ENCODE measurements around the gene AOPEP.
"Not testable (repeated sequence)": the region's sequence is repeated elsewhere in the genome, so short reads cannot be mapped to it uniquely, and the experiment has no call there.

AOPEP gene

DNA sequence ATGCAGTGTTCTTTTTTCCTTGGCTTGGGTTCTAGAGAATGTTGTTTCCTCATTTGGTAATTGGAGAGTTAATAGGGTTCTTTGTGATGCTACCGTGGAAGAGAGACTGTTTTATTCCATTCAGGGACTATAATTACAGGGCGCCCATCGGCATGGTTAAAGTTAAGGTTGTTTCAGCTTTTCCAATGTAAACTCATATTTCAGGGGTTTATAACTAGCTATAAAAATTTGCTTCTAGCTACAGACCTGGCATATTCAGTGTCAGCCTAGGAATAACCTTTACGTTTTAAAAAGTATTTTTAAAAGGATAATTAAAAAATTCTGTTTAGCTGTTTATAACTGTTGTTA lies 99.1 kb downstream of the AOPEP start:
- TF ChIP-seq, protein P1, sequence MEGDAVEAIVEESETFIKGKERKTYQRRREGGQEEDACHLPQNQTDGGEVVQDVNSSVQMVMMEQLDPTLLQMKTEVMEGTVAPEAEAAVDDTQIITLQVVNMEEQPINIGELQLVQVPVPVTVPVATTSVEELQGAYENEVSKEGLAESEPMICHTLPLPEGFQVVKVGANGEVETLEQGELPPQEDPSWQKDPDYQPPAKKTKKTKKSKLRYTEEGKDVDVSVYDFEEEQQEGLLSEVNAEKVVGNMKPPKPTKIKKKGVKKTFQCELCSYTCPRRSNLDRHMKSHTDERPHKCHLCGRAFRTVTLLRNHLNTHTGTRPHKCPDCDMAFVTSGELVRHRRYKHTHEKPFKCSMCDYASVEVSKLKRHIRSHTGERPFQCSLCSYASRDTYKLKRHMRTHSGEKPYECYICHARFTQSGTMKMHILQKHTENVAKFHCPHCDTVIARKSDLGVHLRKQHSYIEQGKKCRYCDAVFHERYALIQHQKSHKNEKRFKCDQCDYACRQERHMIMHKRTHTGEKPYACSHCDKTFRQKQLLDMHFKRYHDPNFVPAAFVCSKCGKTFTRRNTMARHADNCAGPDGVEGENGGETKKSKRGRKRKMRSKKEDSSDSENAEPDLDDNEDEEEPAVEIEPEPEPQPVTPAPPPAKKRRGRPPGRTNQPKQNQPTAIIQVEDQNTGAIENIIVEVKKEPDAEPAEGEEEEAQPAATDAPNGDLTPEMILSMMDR (IDR thresholded peaks at IDR 0.05; ENCODE audit: extremely low read depth, insufficient read depth, missing control alignments) = no peak
- in situ Hi-C loops (cut with MboI; ENCODE audit: low pct_unique_long_range_greater_than_20kb, low sequenced_read_pairs, unreplicated experiment) = no loop called here
- no peak for DNase-seq (ENCODE audit: low spot score)

DNA sequence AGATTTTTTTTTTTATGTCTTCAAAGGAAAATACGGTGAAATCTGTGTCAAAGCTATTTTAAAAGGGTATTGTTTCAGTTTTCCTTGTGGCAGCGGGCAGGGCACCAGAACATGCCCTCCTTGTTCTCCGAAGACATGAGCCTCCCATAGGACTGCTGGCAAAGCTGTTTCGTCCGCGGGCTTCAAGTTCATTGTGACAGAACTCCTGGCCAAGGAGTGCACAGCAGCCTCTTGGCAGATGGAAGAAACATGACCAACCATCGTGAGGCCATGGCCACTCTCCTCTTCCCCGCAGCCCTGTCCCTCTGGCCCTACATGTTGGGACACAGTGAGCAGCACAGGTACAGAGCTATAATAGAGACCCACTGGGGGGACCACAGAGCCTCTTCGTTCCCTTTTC lies 99.5 kb downstream of the AOPEP start:
- in situ Hi-C loops (cut with MboI; ENCODE audit: low pct_unique_long_range_greater_than_20kb, low sequenced_read_pairs, unreplicated experiment) = no loop called here
- no peak for DNase-seq (ENCODE audit: low spot score)
- TF ChIP-seq, protein P1 (IDR thresholded peaks at IDR 0.05; ENCODE audit: extremely low read depth, insufficient read depth, missing control alignments) = no peak

DNA sequence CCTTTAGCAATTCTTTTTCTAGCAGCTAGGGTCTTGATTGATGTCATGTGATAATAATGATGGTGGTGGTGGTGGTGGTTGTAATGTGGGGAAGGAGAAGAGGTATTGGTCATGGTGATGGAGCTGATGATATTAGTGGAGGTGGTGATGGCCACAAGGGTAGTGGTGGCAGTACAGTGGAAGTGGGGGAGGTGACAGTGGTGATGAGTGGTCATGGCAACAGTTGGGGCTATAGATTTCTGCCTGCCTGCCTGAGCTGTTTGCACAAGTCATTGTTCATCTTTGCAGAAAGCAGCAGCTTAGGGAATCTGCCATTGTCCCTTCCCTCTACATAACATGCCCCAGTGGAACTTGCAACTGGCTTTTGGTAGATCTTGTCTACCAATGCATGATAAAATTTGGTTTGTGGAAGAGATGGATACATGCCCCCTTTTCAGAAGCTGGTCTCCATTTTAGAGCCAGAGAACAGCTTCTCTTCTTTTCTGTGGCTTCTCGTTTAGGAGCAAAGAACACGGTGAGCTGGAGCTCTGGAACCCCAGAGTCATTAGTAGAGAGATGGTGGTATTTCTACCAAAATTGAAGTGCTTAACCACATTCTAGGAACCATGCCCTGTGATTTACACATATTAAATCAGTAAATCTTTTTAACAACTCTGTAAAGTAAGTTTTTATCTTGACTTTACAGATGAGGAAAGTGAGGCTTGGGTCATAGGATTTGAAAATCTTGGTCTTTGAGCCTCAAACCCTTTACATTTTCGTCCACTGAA lies 100.3 kb downstream of the AOPEP start:
- TF ChIP-seq, protein P1 (IDR thresholded peaks at IDR 0.05; ENCODE audit: extremely low read depth, insufficient read depth, missing control alignments) = no peak
- no peak for DNase-seq (ENCODE audit: low spot score)
- in situ Hi-C loops (cut with MboI; ENCODE audit: low pct_unique_long_range_greater_than_20kb, low sequenced_read_pairs, unreplicated experiment) = no loop called here

DNA sequence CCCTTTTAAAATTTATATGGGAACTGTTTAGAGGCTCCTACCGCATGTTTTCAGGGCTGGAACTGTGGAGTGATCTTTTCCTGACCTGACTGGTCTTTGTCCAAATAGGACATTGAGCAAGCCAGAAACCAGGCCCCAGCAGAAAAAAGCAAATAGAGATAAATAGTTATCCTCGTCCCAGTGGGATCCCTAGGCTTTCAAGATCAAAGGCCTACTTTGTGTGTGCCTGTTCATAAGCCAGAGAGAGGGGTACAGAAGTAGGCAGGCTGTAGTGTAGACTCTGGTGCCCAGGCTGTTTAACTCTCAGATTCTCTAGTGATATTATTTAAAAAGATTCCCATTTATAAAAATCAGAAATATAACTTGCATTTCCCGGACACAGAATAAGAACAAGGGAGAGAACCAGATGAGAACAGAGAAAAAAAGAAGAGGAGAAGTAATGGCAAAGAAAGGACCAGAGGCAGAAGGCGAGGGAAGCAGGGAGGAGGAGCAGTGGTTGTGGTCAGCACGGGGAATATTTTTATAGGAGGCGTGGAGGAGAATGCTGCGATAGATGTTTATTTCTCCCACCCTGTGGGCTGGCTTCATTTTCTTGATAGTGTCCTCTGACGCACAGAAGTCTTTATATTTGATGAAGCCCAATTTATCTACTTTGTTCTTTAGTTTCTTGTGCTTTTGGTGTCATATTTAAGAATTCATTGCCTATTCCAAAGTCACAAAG lies 101.2 kb downstream of the AOPEP start:
- no peak for DNase-seq (ENCODE audit: low spot score)
- TF ChIP-seq, protein P1 (IDR thresholded peaks at IDR 0.05; ENCODE audit: extremely low read depth, insufficient read depth, missing control alignments) = no peak
- in situ Hi-C loops (cut with MboI; ENCODE audit: low pct_unique_long_range_greater_than_20kb, low sequenced_read_pairs, unreplicated experiment) = no loop called here

DNA sequence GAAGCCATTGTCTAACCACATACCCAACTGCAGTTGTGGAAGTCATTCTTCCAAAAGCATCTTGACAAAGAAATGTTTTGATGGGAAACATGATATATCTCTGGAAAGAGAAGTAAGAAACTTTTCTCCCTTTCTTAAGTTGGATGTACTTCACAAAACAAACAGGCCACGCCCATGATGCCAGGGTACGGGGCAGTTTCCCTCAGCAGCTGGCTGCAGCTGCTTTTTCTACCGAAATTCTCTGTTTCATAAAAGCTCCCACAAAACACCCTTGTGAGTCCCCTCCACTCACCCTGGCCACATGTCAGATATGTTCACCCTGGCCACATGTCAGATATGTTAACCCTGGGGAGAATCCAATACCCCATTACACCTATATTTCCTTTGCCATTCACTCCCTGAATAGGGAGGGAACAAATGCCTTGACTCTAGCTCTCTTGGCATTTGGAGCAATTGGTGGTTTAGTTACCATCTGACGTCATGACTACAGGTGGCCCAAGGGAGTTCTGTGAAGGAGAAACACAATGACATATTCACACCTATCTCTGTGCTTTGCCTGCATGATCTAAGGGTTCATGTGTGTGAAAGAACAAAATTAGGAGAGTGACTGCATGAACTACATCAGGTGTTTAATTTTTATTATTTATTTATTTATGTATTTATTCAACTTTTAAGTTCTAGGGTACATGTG lies 103.0 kb downstream of the AOPEP start:
- peak; percentile 25 for DNase-seq (ENCODE audit: low spot score)
- in situ Hi-C loops (cut with MboI; ENCODE audit: low pct_unique_long_range_greater_than_20kb, low sequenced_read_pairs, unreplicated experiment) = no loop called here
- TF ChIP-seq, protein P1 (IDR thresholded peaks at IDR 0.05; ENCODE audit: extremely low read depth, insufficient read depth, missing control alignments) = no peak

DNA sequence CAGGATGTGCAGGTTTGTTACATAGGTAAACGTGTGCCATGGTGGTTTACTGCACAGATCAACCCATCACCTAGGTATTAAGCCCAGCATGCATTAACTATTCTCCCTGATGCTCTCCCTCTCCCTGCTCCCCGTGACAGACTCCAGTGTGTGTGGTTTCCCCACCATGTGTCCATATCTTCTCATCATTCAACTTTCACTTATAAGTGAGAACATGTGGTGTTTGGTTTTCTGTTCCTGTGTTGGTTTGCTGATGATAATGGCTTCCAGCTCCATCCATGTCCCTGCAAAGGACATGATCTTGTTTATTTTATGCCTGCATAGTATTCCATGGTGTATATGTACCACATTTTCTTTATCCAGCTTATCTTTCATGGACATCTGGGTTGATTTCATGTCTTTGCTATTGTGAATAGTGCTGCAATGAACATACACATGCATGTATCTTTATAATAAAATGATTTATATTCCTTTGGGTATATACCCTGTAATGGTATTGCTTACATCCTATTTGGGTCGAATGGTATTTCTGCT lies 103.6 kb downstream of the AOPEP start:
- in situ Hi-C loops (cut with MboI; ENCODE audit: low pct_unique_long_range_greater_than_20kb, low sequenced_read_pairs, unreplicated experiment); DNase-seq (ENCODE audit: low spot score): not testable (repeated sequence)

All from GM13977 (cell line).